Mesothelial cell of epicardium (in vitro differentiated cells): ENCODE data around the gene ELP1. TPM values are rescaled to one million over a fixed set of nuclear protein-coding genes. Genes with fewer than 3 reads are reported as not detected.
"Not testable (repeated sequence)": the region's sequence is repeated elsewhere in the genome, so short reads cannot be mapped to it uniquely, and the experiment has no call there.

Experiments used
- DNase-seq, 2 experiments: peaks; one replicate each; pipeline ENCODE4 v3.0.0; 2021; ENCODE audit warnings: low spot score in 2 of 2; ENCODE audit not compliant: unreplicated experiment in 2 of 2
- H3K27ac Mint-ChIP-seq: 2 replicates; pipeline ENCODE4 v1.8.0; 2021; ENCODE audit warnings: mixed read lengths
- H3K27me3 Mint-ChIP-seq: 2 replicates; pipeline ENCODE4 v1.8.0; 2021; ENCODE audit warnings: low read depth, mixed read lengths
- H3K36me3 Mint-ChIP-seq: 2 replicates; pipeline ENCODE4 v1.8.0; 2021; ENCODE audit warnings: mixed read lengths
- H3K4me1 Mint-ChIP-seq: 2 replicates; pipeline ENCODE4 v1.8.0; 2021; ENCODE audit warnings: mixed read lengths
- H3K4me3 Mint-ChIP-seq: 2 replicates; pipeline ENCODE4 v1.8.0; 2021; ENCODE audit warnings: mild to moderate bottlenecking, moderate library complexity, mixed read lengths
- H3K9me3 Mint-ChIP-seq: 2 replicates; pipeline ENCODE4 v1.8.0; 2021; ENCODE audit warnings: mixed read lengths
- CTCF ChIP-seq: fragments of 200-600 bp; sonication (generic); IDR thresholded peaks from one replicate; pipeline ENCODE4 v1.5.0; 2021; ENCODE audit warnings: antibody characterized with exemption; ENCODE audit not compliant: unreplicated experiment
- total RNA-seq: library from RNA; stranded (reverse); gene quantifications from 3 replicates; pipeline ENCODE4 v1.2.1, GENCODE V29; 2021

ELP1 gene
- total RNA-seq, 1 donor from 2014 or later: 31.0 TPM

DNA sequence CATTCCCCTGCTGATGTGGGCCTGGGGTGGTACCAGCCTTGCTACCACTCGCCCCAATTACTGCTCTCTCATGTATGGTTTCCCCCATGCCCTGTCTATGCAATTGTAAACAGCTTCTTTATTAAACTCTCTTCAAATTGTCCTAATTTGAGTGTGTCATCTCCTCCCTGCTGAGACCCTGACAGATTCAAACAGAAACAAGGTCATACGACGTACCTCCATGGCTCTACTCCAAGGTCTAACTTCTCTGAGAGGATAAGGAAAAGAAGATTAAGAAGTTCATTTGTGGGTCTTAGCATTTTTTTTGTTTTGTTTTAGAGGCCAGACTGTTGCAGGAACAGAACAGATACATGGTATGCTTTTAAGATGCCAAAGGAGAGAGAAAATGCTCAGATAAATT, 38.3 kb upstream of the ELP1 start:
- no peak for DNase-seq
- Mint-ChIP-seq H3K9me3 (peaks cover 14% of the 10 kb centered on the region), H3K36me3 (peaks cover 19% of the 10 kb centered on the region), H3K27ac (peak overlapping the region; percentile 62), H3K27me3 (no peaks in the 10 kb centered on the region), H3K4me1 (peaks cover 13% of the 10 kb centered on the region), H3K4me3 (no peak overlapping the region)
- TF ChIP-seq CTCF: no peak

DNA sequence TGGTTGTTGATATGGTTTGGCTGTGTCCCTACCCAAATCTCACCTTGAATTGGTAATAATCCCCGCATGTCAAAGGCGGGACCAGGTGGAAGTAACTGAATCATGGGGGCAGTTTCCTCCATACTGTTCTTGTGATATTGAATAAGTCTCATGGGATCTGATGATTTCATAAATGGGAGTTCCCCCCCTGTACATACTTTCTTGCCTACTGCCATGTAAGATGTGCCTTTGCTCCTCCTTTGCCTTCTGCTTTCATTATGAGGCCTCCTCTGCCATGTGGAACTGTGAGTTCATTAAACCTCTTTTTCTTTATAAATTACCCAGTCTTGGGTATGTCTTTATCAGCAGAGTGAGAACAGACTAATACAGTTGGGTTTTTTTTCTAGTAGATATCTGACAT, 37.5 kb upstream of the ELP1 start:
- Mint-ChIP-seq H3K4me1 (peaks cover 13% of the 10 kb centered on the region), H3K36me3 (peaks cover 19% of the 10 kb centered on the region)
- not testable (repeated sequence) for H3K4me3 Mint-ChIP-seq

GRCh38 chr9:108967916-108968315, 34.0 kb upstream of the ELP1 start:
- DNase-seq: no peak
- TF ChIP-seq CTCF: no peak
- peaks cover 14% of the 10 kb centered on the region for H3K9me3 Mint-ChIP-seq
- peaks cover 26% of the 10 kb centered on the region for H3K36me3 Mint-ChIP-seq
- no peaks in the 10 kb centered on the region for H3K27me3 Mint-ChIP-seq
- peaks cover 4% of the 10 kb centered on the region for H3K4me1 Mint-ChIP-seq
- H3K4me3 Mint-ChIP-seq: no peak overlapping the region
- no peak overlapping the region for H3K27ac Mint-ChIP-seq

More for the DNA sequence above, 37.5 kb upstream of the ELP1 start:
- not testable (repeated sequence) for DNase-seq, H3K27ac Mint-ChIP-seq, H3K27me3 Mint-ChIP-seq
- peaks cover 14% of the 10 kb centered on the region for H3K9me3 Mint-ChIP-seq

DNA sequence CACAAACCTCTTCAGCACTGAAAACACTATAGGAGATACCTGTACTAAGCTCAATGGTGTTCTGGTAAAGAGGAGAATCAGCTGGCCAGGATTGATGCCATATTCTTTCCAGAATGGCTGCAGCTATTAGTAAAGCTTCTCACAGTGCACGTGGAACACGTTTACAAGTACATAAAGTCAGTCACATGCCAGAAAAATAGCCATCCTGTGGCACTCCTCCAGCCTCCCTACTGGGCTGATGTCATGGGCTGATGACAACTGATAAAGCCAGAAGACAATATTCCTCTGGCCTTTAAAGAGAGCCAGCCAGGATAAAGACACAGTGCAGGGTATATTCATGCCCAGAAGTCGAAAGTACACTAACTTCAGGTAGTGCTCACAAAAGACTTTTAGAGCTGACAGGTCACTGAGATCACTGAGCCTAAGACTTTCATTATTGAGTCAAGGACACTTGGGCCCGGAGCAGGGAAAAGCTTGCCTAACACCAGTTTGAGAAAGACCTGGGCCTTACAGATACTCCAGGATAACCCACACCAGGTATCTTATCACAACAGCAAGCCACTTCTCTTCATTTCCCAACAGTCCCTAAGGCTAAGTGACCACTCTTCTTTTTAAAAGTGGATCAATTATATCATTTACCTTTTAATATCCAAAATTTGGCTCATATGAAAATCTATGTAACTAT, 29.7 kb upstream of the ELP1 start:
- Mint-ChIP-seq H3K9me3 (no peaks in the 10 kb centered on the region), H3K4me1 (no peaks in the 10 kb centered on the region), H3K36me3 (peaks cover 14% of the 10 kb centered on the region), H3K27me3 (no peaks in the 10 kb centered on the region), H3K4me3 (no peak overlapping the region), H3K27ac (no peak overlapping the region)
- DNase-seq: no peak
- TF ChIP-seq CTCF: no peak

DNA sequence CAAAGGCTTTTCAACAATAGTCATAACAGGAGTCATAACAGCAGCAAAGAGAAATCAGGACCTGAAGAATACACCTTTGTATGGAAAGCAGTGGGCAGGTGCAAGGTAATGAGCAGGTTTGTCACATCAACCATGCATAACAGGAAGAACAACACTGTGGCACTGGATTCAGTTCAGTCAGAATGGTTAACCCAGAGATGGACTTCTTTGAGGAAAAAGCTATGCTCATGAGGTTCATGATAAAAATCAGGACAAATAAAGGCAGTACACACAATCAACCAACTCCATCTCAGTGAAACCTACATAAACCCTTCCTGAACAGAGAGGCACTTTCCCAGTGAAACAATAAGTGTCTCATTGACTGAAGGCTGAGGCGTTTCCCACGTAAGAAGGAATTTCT, 27.2 kb upstream of the ELP1 start:
- no peaks in the 10 kb centered on the region for H3K27me3 Mint-ChIP-seq
- no peak for TF ChIP-seq CTCF
- H3K27ac Mint-ChIP-seq: no peak overlapping the region
- DNase-seq: no peak
- H3K4me3 Mint-ChIP-seq: no peak overlapping the region
- H3K4me1 Mint-ChIP-seq: peaks cover under 1% of the 10 kb centered on the region
- H3K9me3 Mint-ChIP-seq: no peaks in the 10 kb centered on the region
- H3K36me3 Mint-ChIP-seq: peaks cover 14% of the 10 kb centered on the region

DNA sequence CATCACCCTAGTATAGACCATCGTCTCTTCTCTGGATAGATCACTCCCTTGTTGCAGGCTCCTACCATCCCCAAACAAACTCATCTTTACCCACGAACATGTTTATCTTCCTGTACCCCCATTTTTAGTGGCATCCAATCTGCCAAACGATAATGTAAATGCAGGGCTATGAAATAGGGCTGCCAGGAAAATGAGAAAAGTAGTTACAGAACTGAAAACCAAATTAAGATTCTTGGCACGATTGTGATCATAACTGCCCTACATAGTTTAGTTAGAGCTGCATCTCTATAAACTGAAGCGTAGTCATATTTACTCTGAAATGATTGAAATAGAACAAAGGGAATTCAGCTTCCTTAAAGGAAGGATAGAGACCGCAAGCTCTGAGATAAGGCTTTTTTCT, 26.4 kb upstream of the ELP1 start:
- no peak for DNase-seq
- Mint-ChIP-seq H3K36me3 (peaks cover 9% of the 10 kb centered on the region), H3K27ac (no peak overlapping the region), H3K4me3 (no peak overlapping the region), H3K27me3 (no peaks in the 10 kb centered on the region), H3K9me3 (no peaks in the 10 kb centered on the region), H3K4me1 (peaks cover 4% of the 10 kb centered on the region)
- TF ChIP-seq CTCF: no peak
